DMS153 treated with DMSO at 0.1 percent for 48 hours (cell line): ENCODE data around the gene REV1.
"Not testable (repeated sequence)": the region's sequence is repeated elsewhere in the genome, so short reads cannot be mapped to it uniquely, and the experiment has no call there.

Experiments
- DNase-seq: peaks from one replicate; lab custom pipeline; 2025; ENCODE audit not compliant: unreplicated experiment; lab: John Stamatoyannopoulos, UW

The REV1 gene

GRCh38 chr2:99365661-99366060, 124.2 kb downstream of the REV1 start:
- DNase-seq: no peak

- no peak for DNase-seq
Observed at GRCh38 chr2:99356853-99357252, 133.0 kb downstream of the REV1 start.

- DNase-seq: not testable (repeated sequence)
Observed at GRCh38 chr2:99354825-99355224, 135.0 kb downstream of the REV1 start.

- DNase-seq: no peak
Observed at GRCh38 chr2:99354070-99354469, 135.7 kb downstream of the REV1 start.
